ENCODE results near the gene COL9A2.

Gene COL9A2

DNA sequence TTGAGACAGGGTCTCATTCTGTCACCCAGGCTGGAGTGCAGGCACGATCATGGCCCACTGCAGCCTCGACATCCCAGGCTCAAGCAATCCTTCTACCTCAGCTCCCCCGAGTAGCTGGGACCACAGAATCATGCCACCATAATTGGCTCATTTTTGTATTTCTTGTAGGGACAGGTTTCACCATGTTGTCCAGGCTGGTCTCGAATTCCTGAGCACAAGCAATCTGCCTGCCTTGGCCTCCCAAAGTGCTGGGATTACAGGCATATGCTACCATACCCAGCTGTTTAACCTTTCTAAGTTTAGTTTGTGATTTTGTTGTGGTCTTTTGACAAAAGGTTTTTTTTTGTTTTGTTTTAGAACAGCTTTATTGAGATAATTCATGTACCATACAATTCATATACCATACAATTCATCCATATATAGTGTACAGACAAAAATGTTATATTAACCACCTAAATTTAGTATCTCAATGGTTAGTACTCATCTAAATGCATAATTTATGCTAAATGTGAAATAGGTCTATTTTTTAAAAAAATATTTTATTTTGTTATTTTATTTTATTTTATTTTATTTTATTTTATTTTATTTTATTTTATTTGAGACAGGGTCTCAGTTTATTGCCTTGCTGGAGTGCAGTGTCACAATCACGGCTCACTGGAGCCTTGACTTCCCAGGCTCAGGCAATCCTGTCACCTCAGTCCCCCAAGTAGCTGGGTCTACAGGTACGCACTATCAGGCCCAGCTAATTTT is 50.1 kb downstream of the COL9A2 start:
- H3K9ac ChIP-seq (ENCODE audit: low read length): peak overlapping the region; percentile 89
- peaks cover 22% of the 10 kb centered on the region for H3K79me1 ChIP-seq (replicated peaks; ENCODE audit: low read length, poor library complexity, severe bottlenecking)
- peak overlapping the region in 1 of 2 experiments; percentile 15 for H3K4me3 ChIP-seq (ENCODE audit: insufficient read depth in 1 of 2, low read depth in 1 of 2, low read length in 2 of 2)
- WGBS: over 99% methylated on average over 6 of the region's 6 CpGs
- peaks cover 15 to 82% of the 10 kb centered on the region in 2 experiments for H3K36me3 ChIP-seq (ENCODE audit: control insufficient read depth in 1 of 2, insufficient read depth in 2 of 2, low read depth in 1 of 2, low read length in 2 of 2)
- no peak overlapping the region for H3K4ac ChIP-seq (ENCODE audit: low read depth in 1 of 2, low read length in 2 of 2)
- no peak overlapping the region for H3K14ac ChIP-seq (ENCODE audit: low read length in 2 of 2)
- H2BK5ac ChIP-seq (ENCODE audit: low read depth, low read length, poor library complexity, severe bottlenecking): no peak overlapping the region
- no peak overlapping the region for H2AK5ac ChIP-seq (ENCODE audit: low read length, severe bottlenecking)
- no peak overlapping the region for H3K27ac ChIP-seq (ENCODE audit: low read length, poor library complexity, severe bottlenecking)
- H3K4me2 ChIP-seq (ENCODE audit: low read length, poor library complexity, severe bottlenecking): no peak overlapping the region
- no peak overlapping the region for H3K23ac ChIP-seq (ENCODE audit: low read length in 2 of 2)
- H3K27me3 ChIP-seq (ENCODE audit: control insufficient read depth in 1 of 2, insufficient read depth in 1 of 2, low read length in 2 of 2): no peaks in the 10 kb centered on the region
- no peak overlapping the region for H3K18ac ChIP-seq (ENCODE audit: low read depth in 1 of 2, low read length in 2 of 2)
- H2AFZ ChIP-seq (ENCODE audit: low read depth, low read length): no peak overlapping the region
- no peak overlapping the region for H2BK12ac ChIP-seq (ENCODE audit: low read length in 2 of 2)
- peak overlapping the region; percentile 19 for H2BK120ac ChIP-seq (ENCODE audit: low read depth, low read length)
- H3K4me1 ChIP-seq (ENCODE audit: control insufficient read depth, insufficient read depth, low read depth, low read length): peaks cover 2% of the 10 kb centered on the region
- no peak overlapping the region for H4K8ac ChIP-seq (ENCODE audit: low read length)
- H2BK15ac ChIP-seq (ENCODE audit: low read depth, poor library complexity, severe bottlenecking): no peak overlapping the region
- no peaks in the 10 kb centered on the region for H3K9me3 ChIP-seq (ENCODE audit: control insufficient read depth, low read length)
- H4K91ac ChIP-seq (ENCODE audit: low read length): no peak overlapping the region
- no peak for DNase-seq

DNA sequence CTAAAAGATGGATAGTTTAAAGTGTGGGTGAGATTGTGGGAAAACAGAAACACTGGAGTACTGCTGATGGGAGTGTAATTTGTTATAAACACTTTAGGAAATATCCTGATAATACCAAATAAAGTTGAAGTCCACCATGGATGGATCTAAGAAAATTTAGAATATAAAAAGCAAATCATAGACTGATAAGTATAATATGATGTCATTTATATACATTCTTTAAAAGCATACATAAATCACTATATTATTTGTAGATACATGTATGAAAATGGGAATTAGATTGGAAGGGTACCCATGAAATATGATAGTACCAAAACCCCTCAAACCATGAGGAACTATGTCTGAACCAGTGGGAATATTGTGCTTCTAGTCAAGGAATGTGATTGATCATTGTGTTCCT is 51.2 kb downstream of the COL9A2 start:
- Histone ChIP-seq H3K9me3 (ENCODE audit: control insufficient read depth, low read length) (no peaks in the 10 kb centered on the region), H2BK15ac (ENCODE audit: low read depth, poor library complexity, severe bottlenecking) (no peak overlapping the region), H2AK5ac (ENCODE audit: low read length, severe bottlenecking) (no peak overlapping the region), H2BK120ac (ENCODE audit: low read depth, low read length) (no peak overlapping the region), H3K27me3 (ENCODE audit: control insufficient read depth in 1 of 2, insufficient read depth in 1 of 2, low read length in 2 of 2) (no peaks in the 10 kb centered on the region), H3K4me2 (ENCODE audit: low read length, poor library complexity, severe bottlenecking) (no peak overlapping the region), H3K4me1 (ENCODE audit: control insufficient read depth, insufficient read depth, low read depth, low read length) (peaks cover 2% of the 10 kb centered on the region), H3K9ac (ENCODE audit: low read length) (peak overlapping the region; percentile 89), H3K18ac (ENCODE audit: low read depth in 1 of 2, low read length in 2 of 2) (no peak overlapping the region), H2BK5ac (ENCODE audit: low read depth, low read length, poor library complexity, severe bottlenecking) (no peak overlapping the region), H2AFZ (ENCODE audit: low read depth, low read length) (no peak overlapping the region), H2BK12ac (ENCODE audit: low read length in 2 of 2) (no peak overlapping the region), H3K36me3 (ENCODE audit: control insufficient read depth in 1 of 2, insufficient read depth in 2 of 2, low read depth in 1 of 2, low read length in 2 of 2) (peaks cover 21 to 82% of the 10 kb centered on the region in 2 experiments), H4K91ac (ENCODE audit: low read length) (no peak overlapping the region), H4K8ac (ENCODE audit: low read length) (no peak overlapping the region), H3K79me1 (replicated peaks; ENCODE audit: low read length, poor library complexity, severe bottlenecking) (peaks cover 23% of the 10 kb centered on the region), H3K4me3 (ENCODE audit: insufficient read depth in 1 of 2, low read depth in 1 of 2, low read length in 2 of 2) (no peak overlapping the region), H3K14ac (ENCODE audit: low read length in 2 of 2) (no peak overlapping the region), H3K23ac (ENCODE audit: low read length in 2 of 2) (no peak overlapping the region), H3K4ac (ENCODE audit: low read depth in 1 of 2, low read length in 2 of 2) (no peak overlapping the region), H3K27ac (ENCODE audit: low read length, poor library complexity, severe bottlenecking) (no peak overlapping the region)
- no peak for DNase-seq

DNA sequence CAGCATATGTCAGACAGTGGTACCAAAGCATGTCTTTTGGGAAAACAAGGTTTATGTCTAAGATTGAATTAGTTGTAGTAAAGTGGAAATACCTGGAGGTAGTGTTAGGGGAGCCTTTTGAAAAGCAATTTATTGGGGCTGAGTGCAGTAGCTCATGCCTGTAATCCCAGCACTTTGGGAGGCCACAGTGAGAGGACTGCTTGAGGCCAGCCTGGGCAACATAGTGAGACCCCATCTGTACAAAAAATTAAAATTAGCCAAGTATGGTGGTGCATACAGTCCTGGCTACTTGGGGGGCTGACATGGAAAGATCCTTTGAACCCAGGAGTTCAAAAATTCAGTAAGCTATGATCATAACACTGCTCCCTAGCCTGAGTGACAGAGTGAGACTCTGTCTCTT is 51.8 kb downstream of the COL9A2 start:
- Histone ChIP-seq H3K9me3 (ENCODE audit: control insufficient read depth, low read length) (no peaks in the 10 kb centered on the region), H3K4me1 (ENCODE audit: control insufficient read depth, insufficient read depth, low read depth, low read length) (peaks cover 2% of the 10 kb centered on the region), H3K27me3 (ENCODE audit: control insufficient read depth in 1 of 2, insufficient read depth in 1 of 2, low read length in 2 of 2) (no peaks in the 10 kb centered on the region), H2BK5ac (ENCODE audit: low read depth, low read length, poor library complexity, severe bottlenecking) (no peak overlapping the region), H3K4me2 (ENCODE audit: low read length, poor library complexity, severe bottlenecking) (no peak overlapping the region), H4K91ac (ENCODE audit: low read length) (no peak overlapping the region), H2AK5ac (ENCODE audit: low read length, severe bottlenecking) (no peak overlapping the region), H2BK15ac (ENCODE audit: low read depth, poor library complexity, severe bottlenecking) (no peak overlapping the region), H3K27ac (ENCODE audit: low read length, poor library complexity, severe bottlenecking) (no peak overlapping the region), H3K4ac (ENCODE audit: low read depth in 1 of 2, low read length in 2 of 2) (no peak overlapping the region), H3K18ac (ENCODE audit: low read depth in 1 of 2, low read length in 2 of 2) (no peak overlapping the region), H3K9ac (ENCODE audit: low read length) (peak overlapping the region; percentile 18), H3K14ac (ENCODE audit: low read length in 2 of 2) (no peak overlapping the region), H3K79me1 (replicated peaks; ENCODE audit: low read length, poor library complexity, severe bottlenecking) (peaks cover 24% of the 10 kb centered on the region), H4K8ac (ENCODE audit: low read length) (no peak overlapping the region), H3K23ac (ENCODE audit: low read length in 2 of 2) (no peak overlapping the region), H2BK12ac (ENCODE audit: low read length in 2 of 2) (no peak overlapping the region), H3K36me3 (ENCODE audit: control insufficient read depth in 1 of 2, insufficient read depth in 2 of 2, low read depth in 1 of 2, low read length in 2 of 2) (peaks cover 21 to 82% of the 10 kb centered on the region in 2 experiments), H3K4me3 (ENCODE audit: insufficient read depth in 1 of 2, low read depth in 1 of 2, low read length in 2 of 2) (no peak overlapping the region), H2AFZ (ENCODE audit: low read depth, low read length) (no peak overlapping the region), H2BK120ac (ENCODE audit: low read depth, low read length) (no peak overlapping the region)
- DNase-seq: no peak

DNA sequence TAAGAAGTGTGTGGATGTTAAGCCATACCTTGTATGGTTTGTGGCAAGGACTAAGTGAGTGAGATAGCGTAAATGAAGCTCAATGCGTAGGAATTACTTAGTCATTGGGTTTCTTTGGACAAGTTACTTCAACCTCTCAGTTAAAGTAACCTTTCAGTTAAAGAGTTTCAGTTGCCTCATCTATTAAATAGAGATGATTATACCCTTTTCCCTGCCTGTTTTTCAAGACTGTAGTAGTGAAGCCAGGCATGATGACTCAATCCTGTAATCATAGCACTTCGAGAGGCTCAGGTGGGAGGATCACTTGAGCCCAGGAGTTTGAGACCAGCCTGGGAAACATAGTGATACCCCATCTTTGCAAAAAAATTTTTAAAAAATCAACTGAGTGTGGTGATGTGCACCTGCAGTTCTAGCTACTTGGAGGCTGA is 52.7 kb downstream of the COL9A2 start:
- H2AK5ac ChIP-seq (ENCODE audit: low read length, severe bottlenecking): no peak overlapping the region
- no peaks in the 10 kb centered on the region for H3K27me3 ChIP-seq (ENCODE audit: control insufficient read depth in 1 of 2, insufficient read depth in 1 of 2, low read length in 2 of 2)
- H2BK15ac ChIP-seq (ENCODE audit: low read depth, poor library complexity, severe bottlenecking): no peak overlapping the region
- no peak overlapping the region for H3K27ac ChIP-seq (ENCODE audit: low read length, poor library complexity, severe bottlenecking)
- no peak overlapping the region for H3K4ac ChIP-seq (ENCODE audit: low read depth in 1 of 2, low read length in 2 of 2)
- peaks cover 32% of the 10 kb centered on the region for H3K79me1 ChIP-seq (replicated peaks; ENCODE audit: low read length, poor library complexity, severe bottlenecking)
- no peak overlapping the region for H3K9ac ChIP-seq (ENCODE audit: low read length)
- no peak overlapping the region for H3K18ac ChIP-seq (ENCODE audit: low read depth in 1 of 2, low read length in 2 of 2)
- H3K4me1 ChIP-seq (ENCODE audit: control insufficient read depth, insufficient read depth, low read depth, low read length): peaks cover 7% of the 10 kb centered on the region
- no peak overlapping the region for H4K8ac ChIP-seq (ENCODE audit: low read length)
- H3K36me3 ChIP-seq (ENCODE audit: control insufficient read depth in 1 of 2, insufficient read depth in 2 of 2, low read depth in 1 of 2, low read length in 2 of 2): peaks cover 27 to 81% of the 10 kb centered on the region in 2 experiments
- no peak overlapping the region for H2BK5ac ChIP-seq (ENCODE audit: low read depth, low read length, poor library complexity, severe bottlenecking)
- no peak overlapping the region for H4K91ac ChIP-seq (ENCODE audit: low read length)
- H3K9me3 ChIP-seq (ENCODE audit: control insufficient read depth, low read length): no peaks in the 10 kb centered on the region
- WGBS: 98% methylated on average over 3 of the region's 3 CpGs
- no peak overlapping the region for H3K4me3 ChIP-seq (ENCODE audit: insufficient read depth in 1 of 2, low read depth in 1 of 2, low read length in 2 of 2)
- H2AFZ ChIP-seq (ENCODE audit: low read depth, low read length): no peak overlapping the region
- DNase-seq: peak; percentile 16
- no peak overlapping the region for H3K4me2 ChIP-seq (ENCODE audit: low read length, poor library complexity, severe bottlenecking)
- no peak overlapping the region for H3K23ac ChIP-seq (ENCODE audit: low read length in 2 of 2)
- H2BK120ac ChIP-seq (ENCODE audit: low read depth, low read length): no peak overlapping the region
- H2BK12ac ChIP-seq (ENCODE audit: low read length in 2 of 2): no peak overlapping the region
- H3K14ac ChIP-seq (ENCODE audit: low read length in 2 of 2): no peak overlapping the region
